ENCODE results near the gene EPHA7. TPM values are rescaled to one million over a fixed set of nuclear protein-coding genes. Genes with fewer than 3 reads are reported as not detected.

The EPHA7 gene
- total RNA-seq, 1 donor from 2014 or later, result 80.7 TPM

DNA sequence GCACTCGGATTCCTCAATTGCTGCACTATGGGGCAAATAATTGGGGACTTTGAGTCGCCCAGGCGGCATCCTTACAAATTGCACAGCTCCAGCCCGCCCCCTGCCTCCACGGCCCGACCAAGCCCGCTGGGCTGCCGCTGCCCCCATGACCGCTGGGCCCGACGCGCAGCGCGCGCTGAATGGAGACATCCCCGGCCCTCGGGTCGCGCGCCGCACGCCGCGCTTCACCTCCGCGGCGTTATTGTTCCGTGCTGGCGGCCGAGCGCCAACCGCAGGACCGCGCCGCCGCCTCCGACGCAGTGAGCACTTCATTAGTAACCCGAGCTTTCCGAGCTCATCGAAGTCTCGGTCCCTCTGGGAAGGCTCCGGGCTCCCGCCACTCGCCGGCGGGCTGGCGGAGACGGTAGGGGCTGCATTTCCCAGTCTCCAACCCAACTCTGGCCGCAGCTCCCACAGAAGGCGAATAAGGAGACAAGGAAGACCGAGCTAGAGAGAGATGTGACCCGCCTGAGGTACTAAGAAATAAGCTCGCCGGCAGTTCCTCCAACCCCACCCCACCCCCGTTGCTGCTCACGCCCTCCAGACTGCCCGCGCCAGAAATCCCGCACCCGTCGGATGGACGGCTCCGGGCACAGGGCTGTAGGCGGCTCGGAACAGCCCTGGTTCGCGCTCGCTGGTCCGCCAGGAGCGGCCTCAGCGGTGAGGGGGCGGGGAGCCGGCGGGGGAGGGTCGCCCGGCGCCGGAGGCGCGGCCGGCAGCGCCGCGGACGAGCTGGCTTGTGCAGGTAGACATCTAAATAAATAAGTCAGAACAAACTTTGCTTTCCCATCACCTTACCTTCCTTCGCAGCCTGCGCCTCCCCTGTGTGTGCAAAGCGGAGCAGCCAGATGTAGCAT lies 703 bp downstream of the EPHA7 start:
- peaks cover 18% of the 10 kb centered on the region for H3K36me3 Mint-ChIP-seq
- peak overlapping the region; percentile 98 for H3K27ac Mint-ChIP-seq
- Histone ChIP-seq H3F3A (ENCODE audit: low read depth) (peaks cover 40% of the 10 kb centered on the region), H3K4me1 (peaks cover 30% of the 10 kb centered on the region), H3K36me3 (no peaks in the 10 kb centered on the region), H3K9me3 (ENCODE audit: low read depth) (no peaks in the 10 kb centered on the region), H3K27ac (peak overlapping the region; percentile 15), H2AFZ (replicated peaks) (peak overlapping the region; percentile 73), H3K4me2 (peak overlapping the region; percentile 92), H3K27me3 (no peaks in the 10 kb centered on the region), H3K9ac (peak overlapping the region; percentile 40), H4K20me1 (ENCODE audit: low read depth) (peaks cover 47% of the 10 kb centered on the region), H3K4me3 (peak overlapping the region; percentile 99), H3K79me2 (ENCODE audit: low read depth) (peaks cover 76% of the 10 kb centered on the region)
- peaks cover 33% of the 10 kb centered on the region for H3K4me1 Mint-ChIP-seq
- TF ChIP-seq EZH2 (IDR thresholded peaks at IDR 0.05) (no peak), EZH2phosphoT487 (IDR thresholded peaks at IDR 0.05) (no peak)
- TF ChIP-seq, protein P1, sequence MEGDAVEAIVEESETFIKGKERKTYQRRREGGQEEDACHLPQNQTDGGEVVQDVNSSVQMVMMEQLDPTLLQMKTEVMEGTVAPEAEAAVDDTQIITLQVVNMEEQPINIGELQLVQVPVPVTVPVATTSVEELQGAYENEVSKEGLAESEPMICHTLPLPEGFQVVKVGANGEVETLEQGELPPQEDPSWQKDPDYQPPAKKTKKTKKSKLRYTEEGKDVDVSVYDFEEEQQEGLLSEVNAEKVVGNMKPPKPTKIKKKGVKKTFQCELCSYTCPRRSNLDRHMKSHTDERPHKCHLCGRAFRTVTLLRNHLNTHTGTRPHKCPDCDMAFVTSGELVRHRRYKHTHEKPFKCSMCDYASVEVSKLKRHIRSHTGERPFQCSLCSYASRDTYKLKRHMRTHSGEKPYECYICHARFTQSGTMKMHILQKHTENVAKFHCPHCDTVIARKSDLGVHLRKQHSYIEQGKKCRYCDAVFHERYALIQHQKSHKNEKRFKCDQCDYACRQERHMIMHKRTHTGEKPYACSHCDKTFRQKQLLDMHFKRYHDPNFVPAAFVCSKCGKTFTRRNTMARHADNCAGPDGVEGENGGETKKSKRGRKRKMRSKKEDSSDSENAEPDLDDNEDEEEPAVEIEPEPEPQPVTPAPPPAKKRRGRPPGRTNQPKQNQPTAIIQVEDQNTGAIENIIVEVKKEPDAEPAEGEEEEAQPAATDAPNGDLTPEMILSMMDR (IDR thresholded peaks at IDR 0.05), result peak; percentile 35
- peaks cover 3% of the 10 kb centered on the region for H3K9me3 Mint-ChIP-seq
- peaks cover 5% of the 10 kb centered on the region for H3K27me3 Mint-ChIP-seq (ENCODE audit: insufficient read depth, low read depth)
- peak overlapping the region; percentile 99 for H3K4me3 Mint-ChIP-seq
- peak; percentile 92 for DNase-seq (ENCODE audit: low spot score)

DNA sequence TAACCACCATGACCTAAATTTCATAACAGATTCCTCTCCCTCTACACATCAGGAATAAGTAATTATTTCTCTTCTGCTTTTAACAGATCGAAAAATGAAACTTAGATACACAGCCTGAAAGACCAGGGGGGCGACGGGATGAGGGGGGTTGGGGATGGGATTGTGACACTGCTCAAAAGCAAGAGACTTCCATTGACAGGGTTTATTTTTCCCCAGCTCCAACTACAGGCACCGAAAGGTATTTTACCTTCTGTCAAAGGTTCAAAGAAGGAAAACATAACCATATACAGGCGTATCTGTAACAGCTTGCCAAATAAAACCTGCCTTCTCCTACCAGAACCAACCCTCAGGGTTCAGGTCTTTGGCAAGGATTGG lies 1.3 kb downstream of the EPHA7 start:
- Mint-ChIP-seq H3K4me1 (peaks cover 31% of the 10 kb centered on the region), H3K27ac (peak overlapping the region; percentile 29), H3K9me3 (peaks cover 3% of the 10 kb centered on the region), H3K36me3 (peaks cover 18% of the 10 kb centered on the region), H3K27me3 (ENCODE audit: insufficient read depth, low read depth) (peaks cover 5% of the 10 kb centered on the region), H3K4me3 (peak overlapping the region; percentile 99)
- Histone ChIP-seq H3K36me3 (no peaks in the 10 kb centered on the region), H3K27ac (no peak overlapping the region), H4K20me1 (ENCODE audit: low read depth) (peaks cover 48% of the 10 kb centered on the region), H2AFZ (replicated peaks) (peak overlapping the region; percentile 73), H3K9me3 (ENCODE audit: low read depth) (no peaks in the 10 kb centered on the region), H3K9ac (peak overlapping the region; percentile 40), H3K79me2 (ENCODE audit: low read depth) (peaks cover 82% of the 10 kb centered on the region), H3K4me1 (peaks cover 30% of the 10 kb centered on the region), H3K4me3 (peak overlapping the region; percentile 99), H3F3A (ENCODE audit: low read depth) (peaks cover 40% of the 10 kb centered on the region), H3K4me2 (peak overlapping the region; percentile 92), H3K27me3 (no peaks in the 10 kb centered on the region)
- no peak for TF ChIP-seq EZH2phosphoT487 (IDR thresholded peaks at IDR 0.05)
- no peak for TF ChIP-seq EZH2 (IDR thresholded peaks at IDR 0.05)
- TF ChIP-seq, protein P1 (IDR thresholded peaks at IDR 0.05), result no peak
- DNase-seq (ENCODE audit: low spot score), result no peak

DNA sequence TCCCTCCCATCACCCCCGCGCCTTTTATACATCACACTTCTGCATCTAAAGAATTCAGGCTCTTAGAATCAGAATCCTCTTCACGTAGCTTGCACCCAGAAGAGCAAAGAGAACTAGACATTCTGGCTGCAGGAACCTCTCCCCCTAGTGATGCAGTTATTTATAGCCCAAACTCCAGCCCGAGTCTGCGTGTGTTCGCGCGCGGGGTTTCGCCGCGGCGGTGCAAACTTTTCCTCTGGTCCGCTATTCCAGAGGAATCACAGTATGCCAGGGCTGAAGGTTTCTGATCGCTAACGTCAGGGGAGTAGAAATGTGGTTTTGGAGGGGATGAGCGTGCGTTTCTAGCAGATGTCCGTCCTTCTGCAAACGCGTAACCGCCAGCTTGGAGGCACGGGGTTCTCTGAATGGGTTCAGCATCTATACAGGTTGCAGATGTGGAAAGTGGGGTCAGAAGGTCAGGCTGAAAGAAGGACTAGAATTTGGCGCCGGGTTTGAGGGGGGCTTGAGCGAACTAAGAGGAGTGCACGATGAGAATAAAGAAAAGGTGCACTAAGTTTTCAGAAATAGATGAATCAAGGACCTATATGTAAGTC lies 1.8 kb downstream of the EPHA7 start:
- Histone ChIP-seq H3K4me3 (peak overlapping the region; percentile 99), H3K79me2 (ENCODE audit: low read depth) (peaks cover 87% of the 10 kb centered on the region), H4K20me1 (ENCODE audit: low read depth) (peaks cover 49% of the 10 kb centered on the region), H3K4me2 (peak overlapping the region; percentile 92), H2AFZ (replicated peaks) (peak overlapping the region; percentile 51), H3K27me3 (no peaks in the 10 kb centered on the region), H3K9me3 (ENCODE audit: low read depth) (no peaks in the 10 kb centered on the region), H3F3A (ENCODE audit: low read depth) (peaks cover 40% of the 10 kb centered on the region), H3K9ac (peak overlapping the region; percentile 40), H3K27ac (no peak overlapping the region), H3K36me3 (no peaks in the 10 kb centered on the region), H3K4me1 (peaks cover 26% of the 10 kb centered on the region)
- H3K27me3 Mint-ChIP-seq (ENCODE audit: insufficient read depth, low read depth), result peaks cover 5% of the 10 kb centered on the region
- peak overlapping the region; percentile 78 for H3K27ac Mint-ChIP-seq
- peaks cover 18% of the 10 kb centered on the region for H3K36me3 Mint-ChIP-seq
- H3K9me3 Mint-ChIP-seq, result peaks cover 3% of the 10 kb centered on the region
- no peak for DNase-seq (ENCODE audit: low spot score)
- no peak for TF ChIP-seq EZH2 (IDR thresholded peaks at IDR 0.05)
- TF ChIP-seq, protein P1 (IDR thresholded peaks at IDR 0.05), result peak; percentile 42
- H3K4me1 Mint-ChIP-seq, result peaks cover 28% of the 10 kb centered on the region
- peak overlapping the region; percentile 99 for H3K4me3 Mint-ChIP-seq

Data from neural progenitor cell (in vitro differentiated cells).